ENCODE results near the gene PIERCE2. TPM values are rescaled to one million over a fixed set of nuclear protein-coding genes. Genes with fewer than 3 reads are reported as not detected.
A peak's percentile ranks its signal among the peaks of the same experiment; 100 is the strongest.

PIERCE2 gene, protein sequence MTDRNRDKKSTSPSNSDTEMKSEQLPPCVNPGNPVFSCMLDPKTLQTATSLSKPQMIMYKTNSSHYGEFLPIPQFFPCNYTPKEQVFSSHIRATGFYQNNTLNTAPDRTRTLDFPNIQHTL
- total RNA-seq (2016; rRNA removed; fragmentation: Illumina TruSeq; extraction: Trizol), result not detected in 2 replicates
- not detected in 2 replicates for total RNA-seq (2016; cell fraction: cytosol; rRNA removed; fragmentation: Illumina TruSeq; extraction: Trizol; ENCODE audit: low read depth)
- total RNA-seq (2016; cell fraction: insoluble cytoplasmic fraction; rRNA removed; fragmentation: Illumina TruSeq; extraction: Trizol), result 0.22 TPM in 1 of 2 replicates, not detected in the other
- total RNA-seq (2016; cell fraction: membrane; rRNA removed; fragmentation: Illumina TruSeq; extraction: Trizol), result not detected in 2 replicates
- total RNA-seq (2016; cell fraction: nucleus; rRNA removed; fragmentation: Illumina TruSeq; extraction: Trizol), result not detected in 2 replicates
- polyA plus RNA-seq (2011; rRNA removed), result 0.09 TPM in 1 of 2 replicates, not detected in the other
- polyA plus RNA-seq (2011; cell fraction: cytosol; rRNA removed), result 0.11 TPM in 1 of 2 replicates, not detected in the other
- polyA plus RNA-seq (2011; cell fraction: nucleus; rRNA removed), result not detected in 2 replicates
- polyA plus RNA-seq (2012), result 0.21 TPM in 1 of 2 replicates, not detected in the other
- 0.27 and 0.31 TPM in 2 replicates for polyA plus RNA-seq (2016; cell fraction: cytosol; fragmentation: Illumina TruSeq; extraction: Trizol; ENCODE audit: low read depth)
- polyA plus RNA-seq (2016; cell fraction: insoluble cytoplasmic fraction; fragmentation: Illumina TruSeq; extraction: Trizol; ENCODE audit: low read depth), result not detected in 2 replicates
- polyA plus RNA-seq (2016; cell fraction: membrane; fragmentation: Illumina TruSeq; extraction: Trizol; ENCODE audit: low read depth), result not detected in 2 replicates
- polyA plus RNA-seq (2016; cell fraction: nucleus; fragmentation: Illumina TruSeq; extraction: Trizol; ENCODE audit: insufficient read depth, low read depth), result not detected in 2 replicates
- polyA minus RNA-seq (2011; rRNA and poly(A)+ RNA removed; ENCODE audit: low replicate concordance), result 0.91 TPM in 1 of 2 replicates, not detected in the other
- polyA minus RNA-seq (2011; cell fraction: cytosol; rRNA and poly(A)+ RNA removed), result not detected in 2 replicates
- not detected in 2 replicates for polyA minus RNA-seq (2011; cell fraction: nucleus; rRNA and poly(A)+ RNA removed)
- Bru-seq, nascent RNA, result percentile 21 among the genes with signal in this experiment
- BruChase-seq, experiment 1, labeled RNA remaining after a 6-hour chase, result percentile 22 among the genes with signal in this experiment
- BruChase-seq, experiment 2, labeled RNA remaining after a 2-hour chase, result percentile 14 among the genes with signal in this experiment
- long read RNA-seq, experiment 1, result 0 reads
- long read RNA-seq, experiment 2, result 0 reads

DNA sequence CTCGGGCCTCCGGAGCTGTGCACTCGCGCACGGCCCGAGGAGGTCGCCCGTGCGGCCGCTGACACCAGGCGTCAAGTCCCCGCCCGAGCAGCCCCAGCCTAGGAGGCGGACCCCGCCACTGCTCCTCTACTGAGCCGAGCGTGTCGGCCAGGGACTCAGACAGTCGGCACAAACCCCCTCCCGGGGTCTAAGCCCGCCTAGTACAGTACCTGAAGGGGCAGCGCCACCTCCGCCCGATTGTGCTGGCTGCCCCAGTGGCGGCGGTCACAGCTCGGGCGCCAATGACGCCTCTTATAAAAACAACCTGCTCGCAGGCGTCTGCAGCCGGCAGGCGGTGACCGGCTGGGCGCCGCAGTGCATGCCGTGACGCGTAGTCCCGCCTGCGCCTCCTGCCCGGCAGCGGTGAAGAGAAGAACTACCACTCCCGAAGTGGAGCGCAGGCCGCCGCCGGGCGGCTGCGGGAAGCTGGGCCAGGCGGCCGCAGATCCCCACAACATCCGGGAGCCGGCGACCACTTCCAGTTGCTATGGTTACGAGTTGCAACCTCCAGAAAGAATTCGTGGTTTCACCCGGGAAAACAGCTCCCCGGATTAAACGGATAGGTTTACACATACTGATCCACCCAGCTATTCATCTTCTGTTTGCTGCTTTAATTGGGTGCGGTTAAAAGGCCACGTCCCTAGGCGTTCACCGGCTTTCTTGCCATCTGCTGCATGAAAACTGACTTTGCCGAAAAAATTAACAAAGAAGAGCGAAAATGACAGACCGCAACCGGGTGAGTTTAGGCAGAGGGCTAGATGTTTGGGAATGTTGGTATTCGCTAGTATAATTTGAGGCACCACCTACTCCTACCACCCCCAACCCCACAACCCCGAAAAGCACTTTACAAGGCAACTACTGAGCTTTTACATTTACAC lies at the start of gene PIERCE2, which contains the start of gene CCPG1:
PIERCE2 (plus strand) TSS at position 484 of the 917 bp plus-strand sequence; CDS start at position 758, 274 bp downstream.
CCPG1 (minus strand) TSS at position 348 of the 917 bp plus-strand sequence. CDS start 18,935 bp downstream, outside the sequence.
- peak within 1 kb of the TSS; percentile 94 for H3K4me2 ChIP-seq (ENCODE audit: low read depth, low read length)
- H3K4me3 ChIP-seq (replicated peaks in 1 of 3; ENCODE audit: insufficient read depth in 1 of 3, low read depth in 2 of 3, low read length in 3 of 3), result peak within 1 kb of the TSS; percentile 70 to 86 (median 76)
- ATAC-seq (peak; percentile 93), DNase-seq (ENCODE audit: low spot score) (peak; percentile 87), FAIRE-seq (peak; percentile 55)
- H3K9ac ChIP-seq (ENCODE audit: insufficient read depth, low read depth, low read length), result peak within 1 kb of the TSS; percentile 77
- H2AFZ ChIP-seq (ENCODE audit: low read length), result peak within 1 kb of the TSS; percentile 94
- intact Hi-C loops (cut with micrococcal nuclease; ENCODE audit: unreplicated experiment), result loop anchor here (5.0 kb wide), 1 partner anchor 91 kb away; the partner anchor contains the start of genes PIGB and PIGBOS1
- in situ Hi-C loops (cut with HindIII; ENCODE audit: extremely low pct_ligation_motif_present, low pct_unique_long_range_greater_than_20kb), result no loop called here
- H3K4me1 ChIP-seq (ENCODE audit: insufficient read depth, low read length), result peaks cover 36% of the 10 kb centered on the region
- 2% methylated on average over 18 of the region's 70 CpGs for WGBS (ENCODE audit: low lambda C conversion rate)
- no peaks in the 10 kb centered on the region for H3K27me3 ChIP-seq (ENCODE audit: control insufficient read depth in 1 of 2, insufficient read depth in 2 of 2, low read length in 2 of 2)
- ChIA-PET POLR2A (interaction anchor here (0.8 to 2.4 kb wide), 11 partner anchors 9 to 211 kb away, joined by 3 to 30 read pairs (median 4); partner anchors contain the start of genes PIGB, PIGBOS1 and RSL24D1), CTCF (ENCODE audit: low intra/inter-chr PET ratio, low total read pairs) (interaction anchor here (1.2 kb wide), 1 partner anchor 27 kb away, joined by 5 read pairs; no protein-coding TSS in a partner anchor)
- BruUV-seq (replicated peaks), result TSS peak; percentile 48
- H3K27ac ChIP-seq (ENCODE audit: extremely low read length, insufficient read depth, low read length), result peak within 1 kb of the TSS; percentile 89
- no peaks in the 10 kb centered on the region for H3K9me3 ChIP-seq (ENCODE audit: low read length)
- H4K20me1 ChIP-seq (ENCODE audit: insufficient read depth, low read length), result no peaks in the 10 kb centered on the region
- no peaks in the 10 kb centered on the region for H3K79me2 ChIP-seq (ENCODE audit: insufficient read depth, low read length)
- H3K36me3 ChIP-seq (replicated peaks in 1 of 2; ENCODE audit: control insufficient read depth in 1 of 2, insufficient read depth in 2 of 2, low read length in 2 of 2), result no peaks in the 10 kb centered on the region
- TF ChIP-seq, protein P1, sequence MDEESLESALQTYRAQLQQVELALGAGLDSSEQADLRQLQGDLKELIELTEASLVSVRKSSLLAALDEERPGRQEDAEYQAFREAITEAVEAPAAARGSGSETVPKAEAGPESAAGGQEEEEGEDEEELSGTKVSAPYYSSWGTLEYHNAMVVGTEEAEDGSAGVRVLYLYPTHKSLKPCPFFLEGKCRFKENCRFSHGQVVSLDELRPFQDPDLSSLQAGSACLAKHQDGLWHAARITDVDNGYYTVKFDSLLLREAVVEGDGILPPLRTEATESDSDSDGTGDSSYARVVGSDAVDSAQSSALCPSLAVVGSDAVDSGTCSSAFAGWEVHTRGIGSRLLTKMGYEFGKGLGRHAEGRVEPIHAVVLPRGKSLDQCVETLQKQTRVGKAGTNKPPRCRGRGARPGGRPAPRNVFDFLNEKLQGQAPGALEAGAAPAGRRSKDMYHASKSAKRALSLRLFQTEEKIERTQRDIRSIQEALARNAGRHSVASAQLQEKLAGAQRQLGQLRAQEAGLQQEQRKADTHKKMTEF (CRISPR knock-in tag; IDR thresholded peaks at IDR 0.05), result peak; percentile 68; the same call in 1 of the 2 replicates
- TF ChIP-seq, protein P2, sequence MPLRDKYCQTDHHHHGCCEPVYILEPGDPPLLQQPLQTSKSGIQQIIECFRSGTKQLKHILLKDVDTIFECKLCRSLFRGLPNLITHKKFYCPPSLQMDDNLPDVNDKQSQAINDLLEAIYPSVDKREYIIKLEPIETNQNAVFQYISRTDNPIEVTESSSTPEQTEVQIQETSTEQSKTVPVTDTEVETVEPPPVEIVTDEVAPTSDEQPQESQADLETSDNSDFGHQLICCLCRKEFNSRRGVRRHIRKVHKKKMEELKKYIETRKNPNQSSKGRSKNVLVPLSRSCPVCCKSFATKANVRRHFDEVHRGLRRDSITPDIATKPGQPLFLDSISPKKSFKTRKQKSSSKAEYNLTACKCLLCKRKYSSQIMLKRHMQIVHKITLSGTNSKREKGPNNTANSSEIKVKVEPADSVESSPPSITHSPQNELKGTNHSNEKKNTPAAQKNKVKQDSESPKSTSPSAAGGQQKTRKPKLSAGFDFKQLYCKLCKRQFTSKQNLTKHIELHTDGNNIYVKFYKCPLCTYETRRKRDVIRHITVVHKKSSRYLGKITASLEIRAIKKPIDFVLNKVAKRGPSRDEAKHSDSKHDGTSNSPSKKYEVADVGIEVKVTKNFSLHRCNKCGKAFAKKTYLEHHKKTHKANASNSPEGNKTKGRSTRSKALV (CRISPR knock-in tag; IDR thresholded peaks at IDR 0.05), result no peak; the same call in 1 of the 2 replicates
- peak; percentile 73; the same call in 1 of the 2 replicates for TF ChIP-seq ZNF253 (CRISPR knock-in tag; IDR thresholded peaks at IDR 0.05; ENCODE audit: borderline replicate concordance)
- TF ChIP-seq PHF20 (CRISPR knock-in tag; IDR thresholded peaks at IDR 0.05), result peak; percentile 59
- peak; percentile 84 for TF ChIP-seq RBFOX2 (IDR thresholded peaks at IDR 0.05; ENCODE audit: low read depth, low read length)
- TF ChIP-seq, protein P3, sequence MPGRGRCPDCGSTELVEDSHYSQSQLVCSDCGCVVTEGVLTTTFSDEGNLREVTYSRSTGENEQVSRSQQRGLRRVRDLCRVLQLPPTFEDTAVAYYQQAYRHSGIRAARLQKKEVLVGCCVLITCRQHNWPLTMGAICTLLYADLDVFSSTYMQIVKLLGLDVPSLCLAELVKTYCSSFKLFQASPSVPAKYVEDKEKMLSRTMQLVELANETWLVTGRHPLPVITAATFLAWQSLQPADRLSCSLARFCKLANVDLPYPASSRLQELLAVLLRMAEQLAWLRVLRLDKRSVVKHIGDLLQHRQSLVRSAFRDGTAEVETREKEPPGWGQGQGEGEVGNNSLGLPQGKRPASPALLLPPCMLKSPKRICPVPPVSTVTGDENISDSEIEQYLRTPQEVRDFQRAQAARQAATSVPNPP (CRISPR knock-in tag; IDR thresholded peaks at IDR 0.05), result 0 out of 2 replicates have a peak, but pooled peaks have one; percentile 42
- peak; percentile 92 for TF ChIP-seq HNRNPLL (IDR thresholded peaks at IDR 0.05; ENCODE audit: low read depth, low read length, poor library complexity, severe bottlenecking)
- TF ChIP-seq NFKB2 (CRISPR knock-in tag; IDR thresholded peaks at IDR 0.05; ENCODE audit: borderline replicate concordance), result peak; percentile 68; the same call in 1 of the 2 replicates
- TF ChIP-seq ZBTB7A (CRISPR knock-in tag; IDR thresholded peaks at IDR 0.05), result peak; percentile 69; the same call in 1 of the 2 replicates

Data from HepG2 (cell line).